PC-3 (cell line): ENCODE measurements around the gene SNRNP25.

Experiments
- CTCF ChIP-seq: fragments of 300-600 bp; sonication (generic); conservative IDR thresholded peaks from 2 replicates; pipeline ENCODE4 v1.5.1; 2017; ENCODE audit warnings: antibody characterized with exemption, low read depth, mild to moderate bottlenecking, low read length
- EZH2 ChIP-seq: fragments of 300-600 bp; sonication (generic); IDR thresholded peaks from one replicate; pipeline ENCODE4 v1.6.1; 2017; ENCODE audit warnings: antibody characterized with exemption, mild to moderate bottlenecking, low read length; ENCODE audit not compliant: unreplicated experiment
- EZH2phosphoT487 ChIP-seq: fragments of 300-600 bp; sonication (generic); IDR thresholded peaks from 2 replicates; pipeline ENCODE4 v1.6.1; 2018; ENCODE audit warnings: mild to moderate bottlenecking, antibody characterized with exemption, low read length, borderline replicate concordance

DNA sequence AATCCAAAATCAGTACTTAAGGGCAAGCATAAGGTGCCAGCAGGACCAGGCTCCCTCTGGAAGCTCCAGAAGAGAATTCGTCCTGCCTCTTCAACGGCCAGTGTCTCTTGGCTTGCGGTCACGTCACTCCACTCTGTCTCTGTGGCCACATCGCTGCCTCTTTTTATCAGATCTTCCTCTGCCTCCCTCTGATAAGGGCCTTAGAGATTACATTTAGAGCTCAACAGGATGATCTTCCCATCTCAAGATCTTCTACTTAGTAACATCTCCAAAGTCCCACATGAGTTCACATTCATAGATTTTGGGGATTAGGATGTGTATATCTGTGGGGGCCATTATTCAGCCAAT, 41.3 kb downstream of the SNRNP25 start:
- TF ChIP-seq EZH2 (no peak), CTCF (no peak), EZH2phosphoT487 (no peak)
